ENCODE results near the gene PSMC3IP.

- no peak for TF ChIP-seq CTCF (IDR thresholded peaks at IDR 0.05)
- no peak for TF ChIP-seq NR1H2 (CRISPR knock-in tag; IDR thresholded peaks at IDR 0.05)
- TF ChIP-seq SP1 (CRISPR knock-in tag; conservative IDR thresholded peaks at IDR 0.05), result no peak
- no peak for TF ChIP-seq ZNF263 (CRISPR knock-in tag; IDR thresholded peaks at IDR 0.05; ENCODE audit: low read depth)
- TF ChIP-seq SMAD4 (CRISPR knock-in tag; IDR thresholded peaks at IDR 0.05), result no peak
- no peak for TF ChIP-seq E2F5 (CRISPR knock-in tag; IDR thresholded peaks at IDR 0.05)
- no peak for TF ChIP-seq STAT6 (CRISPR knock-in tag; conservative IDR thresholded peaks at IDR 0.05; ENCODE audit: low read depth)
- no peak for TF ChIP-seq ZNF671 (CRISPR knock-in tag; IDR thresholded peaks at IDR 0.05)
- no peak for TF ChIP-seq NFE2L1 (CRISPR knock-in tag; IDR thresholded peaks at IDR 0.05)
- TF ChIP-seq AFF4 (CRISPR knock-in tag; IDR thresholded peaks at IDR 0.05; ENCODE audit: borderline replicate concordance), result no peak
Measured at GRCh38 chr17:42596386-42596785, 18.9 kb upstream of the PSMC3IP start.

Data from WTC11 (cell line).